NCI-H2227 (cell line): ENCODE data around the gene EHD4.

ENCODE experiments used
- DNase-seq: peaks from one replicate; lab custom pipeline; 2025; ENCODE audit not compliant: unreplicated experiment; lab: John Stamatoyannopoulos, UW

Gene EHD4

DNA sequence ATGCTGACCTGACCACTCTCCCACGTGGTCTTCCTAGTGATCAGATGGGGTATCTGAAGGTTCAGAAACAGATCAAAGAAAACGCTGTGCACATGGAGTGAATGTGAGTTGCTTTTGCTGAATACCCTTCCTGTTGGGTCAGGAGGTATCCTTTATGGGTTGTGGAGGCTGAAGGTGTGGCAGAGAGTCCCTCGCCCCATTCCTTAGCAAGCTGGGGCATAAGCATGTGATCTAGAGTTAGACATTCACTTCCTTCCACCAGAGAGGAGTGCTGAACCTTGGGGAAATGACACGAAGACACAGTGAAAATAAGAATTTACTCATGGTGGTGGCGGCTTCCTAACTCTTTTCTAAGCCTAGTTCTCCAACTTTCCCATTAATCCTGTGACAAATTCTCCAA is 50.7 kb downstream of the EHD4 start:
- DNase-seq = no peak

DNA sequence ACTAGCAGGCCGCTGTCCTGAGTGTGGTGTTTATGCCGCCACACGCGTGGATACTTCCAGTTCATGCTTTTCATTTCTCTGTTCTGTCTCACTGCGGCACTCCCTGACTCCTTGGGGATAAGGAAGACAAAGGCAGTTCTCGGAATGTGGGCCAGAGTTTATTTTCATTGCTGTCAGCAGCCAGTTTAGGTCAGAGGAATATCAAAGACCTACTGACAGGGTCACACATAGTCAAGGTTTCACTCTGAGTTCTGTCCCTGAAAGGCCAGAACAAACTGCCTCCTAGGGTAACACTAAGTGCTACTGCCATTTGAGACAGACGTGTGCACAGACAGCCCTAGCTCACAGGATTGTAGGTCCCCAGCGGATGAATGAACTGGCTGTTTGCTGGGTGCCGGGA is 51.2 kb downstream of the EHD4 start:
- no peak for DNase-seq

DNA sequence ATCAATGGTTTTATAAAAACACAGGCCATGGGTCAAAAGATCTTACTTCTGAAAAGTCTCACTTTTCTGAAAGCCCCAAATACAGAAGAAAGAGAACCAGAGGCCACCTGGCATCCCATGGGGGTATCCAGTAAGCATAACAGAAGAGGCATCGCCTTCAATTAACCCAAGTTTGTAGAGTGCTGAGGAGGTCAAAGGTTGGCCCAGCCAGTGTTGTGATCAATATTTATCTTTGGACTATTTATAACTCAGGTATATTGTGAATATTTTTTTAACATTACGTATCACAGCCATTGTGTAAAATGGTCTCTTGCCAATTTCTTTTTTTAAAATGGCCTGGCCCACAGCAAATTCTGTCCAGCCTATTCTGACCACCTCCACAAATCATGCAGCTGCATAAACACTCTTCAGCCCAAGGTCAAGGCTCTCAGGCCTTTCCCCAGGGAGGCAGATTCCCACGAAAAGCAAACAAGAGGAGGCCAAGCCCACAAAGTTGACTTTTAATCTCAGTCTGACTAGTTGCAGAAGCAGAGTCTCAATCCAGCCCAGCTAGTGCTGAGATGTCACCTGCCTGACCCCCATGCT is 52.3 kb downstream of the EHD4 start:
- DNase-seq = no peak

DNA sequence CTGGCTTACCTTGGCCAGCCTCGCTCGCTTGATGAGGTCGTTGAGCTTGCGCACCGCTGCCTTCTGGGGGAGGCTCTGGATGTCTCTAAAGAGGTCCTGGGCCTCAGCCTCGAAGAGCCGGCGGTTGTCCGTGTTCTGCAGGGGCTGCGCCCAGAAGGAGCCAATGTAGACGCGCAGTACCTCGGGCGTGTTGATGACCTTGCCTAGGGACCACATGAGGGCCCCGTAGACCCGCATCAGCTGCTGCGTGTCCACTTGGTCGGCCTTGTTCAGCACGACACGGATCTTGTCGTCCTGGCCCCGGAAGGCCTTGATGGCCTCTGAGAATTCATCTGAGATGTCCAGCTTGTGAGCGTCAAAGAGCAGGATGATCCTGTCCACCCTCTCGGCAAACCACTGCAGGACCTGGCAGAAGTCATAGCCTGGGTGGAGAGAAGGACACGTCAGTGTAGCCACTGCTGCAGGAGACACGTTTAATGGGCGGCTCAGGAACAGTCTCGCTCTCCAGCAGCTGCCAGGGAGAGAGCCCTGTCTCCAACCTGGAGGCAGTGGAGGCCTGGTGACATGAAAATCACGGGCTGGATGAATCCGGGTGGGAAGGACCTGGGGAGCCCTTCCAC is 53.0 kb downstream of the EHD4 start:
- DNase-seq = no peak

DNA sequence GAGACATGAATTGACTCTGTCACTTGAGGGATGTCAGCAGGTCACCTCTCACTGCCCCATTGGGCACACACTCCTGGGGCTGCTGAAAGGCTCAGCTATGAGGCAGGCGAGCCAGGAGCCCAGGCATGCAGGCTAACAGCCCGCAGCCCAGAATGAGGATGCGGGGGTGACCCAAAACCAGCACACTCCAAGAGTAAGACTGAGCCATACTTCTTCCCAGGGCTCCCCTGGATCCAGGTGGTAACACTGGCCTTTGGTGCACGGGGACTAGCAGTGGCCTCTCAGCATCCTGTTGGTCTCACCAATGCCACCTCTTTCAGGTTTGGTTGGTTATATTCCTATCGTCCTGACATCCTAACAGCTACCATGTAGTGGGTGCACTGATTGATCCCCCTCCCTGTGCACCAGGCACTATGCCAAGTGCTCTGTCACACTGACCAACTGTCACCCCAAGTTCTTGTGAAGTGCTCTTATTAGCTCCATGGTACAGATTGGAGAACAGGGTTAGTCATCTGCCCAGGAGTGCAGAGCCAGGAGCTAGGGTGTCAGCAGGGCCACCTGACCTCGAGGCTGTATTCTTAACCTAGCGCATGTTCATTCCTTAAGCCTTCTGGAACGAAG is 53.7 kb downstream of the EHD4 start:
- DNase-seq = no peak

DNA sequence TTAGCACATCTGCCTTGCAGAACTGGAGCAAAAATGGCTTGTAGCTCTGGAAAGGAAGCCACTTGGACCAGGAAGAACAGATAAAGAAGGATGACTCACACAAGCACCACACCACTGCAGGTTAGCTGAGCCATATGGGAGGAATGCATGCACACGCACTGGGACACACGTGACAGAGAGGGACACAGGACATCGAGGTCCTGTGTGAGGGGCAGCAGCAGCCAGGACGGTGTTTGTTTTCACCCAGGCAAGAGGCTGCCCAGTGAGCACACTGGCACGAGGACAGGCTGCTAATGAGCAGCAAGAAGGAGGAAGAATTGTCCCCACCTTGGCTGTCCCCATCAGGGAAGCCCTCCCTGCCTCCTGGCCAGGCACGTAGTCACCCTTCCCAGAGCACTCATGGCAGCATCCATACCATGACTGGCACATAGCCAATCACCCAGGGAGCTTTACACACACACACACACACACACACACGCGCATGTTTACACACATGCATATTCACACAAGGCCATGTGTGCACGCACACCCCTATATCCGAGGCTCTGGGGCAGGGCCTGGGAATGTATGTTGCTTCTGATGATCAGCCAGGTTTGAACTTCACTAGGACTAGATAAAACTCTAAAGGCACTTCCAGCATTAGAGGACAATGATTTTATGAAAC is 54.5 kb downstream of the EHD4 start:
- DNase-seq = no peak

DNA sequence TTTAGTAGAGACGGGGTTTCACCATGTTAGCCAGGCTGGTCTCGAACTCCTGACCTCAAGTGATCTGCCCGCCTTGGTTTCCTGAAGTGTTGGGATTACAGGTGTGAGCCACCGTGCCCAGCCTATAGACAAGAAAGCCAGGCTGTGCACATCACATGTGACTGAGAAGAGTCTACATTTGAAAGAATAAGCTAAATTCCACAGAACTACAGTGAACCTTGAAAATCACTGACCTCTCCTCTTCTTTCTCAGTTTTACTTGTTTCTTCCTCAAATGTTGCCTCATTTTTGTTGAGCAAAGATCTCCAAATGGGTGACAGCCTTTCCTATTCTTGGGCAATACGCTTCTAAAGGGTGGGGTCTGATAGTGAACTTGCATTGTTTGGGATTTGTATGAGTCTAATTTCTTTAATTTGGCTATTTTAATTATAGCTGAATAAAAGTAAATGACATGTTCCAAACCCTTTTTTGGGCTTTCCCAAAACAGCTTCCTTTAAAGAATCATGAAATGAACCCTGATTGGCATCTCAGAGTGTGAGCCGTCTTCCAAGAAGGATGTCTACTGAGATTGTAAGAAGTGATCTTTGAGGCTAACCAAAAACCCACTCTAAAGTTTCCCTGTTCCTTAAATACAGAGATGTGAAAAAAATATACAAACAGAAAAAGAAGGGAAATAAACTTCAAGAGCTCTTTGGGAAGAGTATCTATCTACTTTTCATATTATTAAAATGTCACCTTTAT is 56.9 kb downstream of the EHD4 start:
- no peak for DNase-seq

DNA sequence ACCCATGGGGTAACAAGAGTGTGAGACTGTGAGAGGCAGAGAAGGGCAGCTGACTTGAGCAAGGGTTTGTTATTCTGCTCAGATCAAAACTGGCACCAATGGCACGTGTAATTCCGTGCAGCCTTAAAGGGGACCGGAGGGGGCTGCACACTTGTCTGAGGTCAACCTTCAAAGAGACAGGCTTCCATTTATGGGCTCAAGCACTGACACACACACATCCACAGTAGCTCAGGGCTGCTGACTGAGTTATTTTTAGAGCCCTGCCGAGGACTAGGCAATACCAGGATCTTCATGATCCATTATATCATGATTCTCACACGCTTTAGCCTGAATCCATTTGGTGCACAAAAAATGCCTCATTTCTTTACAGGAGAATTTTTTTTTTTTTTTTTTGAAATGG is 57.9 kb downstream of the EHD4 start:
- DNase-seq = peak; percentile 1

DNA sequence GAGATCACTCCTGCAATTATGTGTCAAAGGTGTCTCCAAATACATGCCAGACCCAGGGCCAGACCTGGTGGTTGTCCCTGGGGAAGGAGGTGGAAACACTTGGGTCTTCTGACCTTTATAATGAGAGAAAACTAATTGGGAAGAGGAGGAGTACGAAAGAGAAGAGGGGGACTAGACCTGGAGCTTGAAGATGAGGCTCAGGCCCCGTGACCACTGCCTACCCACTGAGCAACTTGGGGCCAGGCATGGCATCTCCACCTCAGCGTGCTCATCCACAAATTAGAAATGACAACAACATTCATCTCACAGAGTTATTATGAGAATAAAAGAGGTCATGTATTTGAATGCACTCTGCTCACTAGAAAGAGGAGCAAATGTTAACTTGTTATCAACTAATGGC is 59.1 kb downstream of the EHD4 start:
- DNase-seq = no peak

DNA sequence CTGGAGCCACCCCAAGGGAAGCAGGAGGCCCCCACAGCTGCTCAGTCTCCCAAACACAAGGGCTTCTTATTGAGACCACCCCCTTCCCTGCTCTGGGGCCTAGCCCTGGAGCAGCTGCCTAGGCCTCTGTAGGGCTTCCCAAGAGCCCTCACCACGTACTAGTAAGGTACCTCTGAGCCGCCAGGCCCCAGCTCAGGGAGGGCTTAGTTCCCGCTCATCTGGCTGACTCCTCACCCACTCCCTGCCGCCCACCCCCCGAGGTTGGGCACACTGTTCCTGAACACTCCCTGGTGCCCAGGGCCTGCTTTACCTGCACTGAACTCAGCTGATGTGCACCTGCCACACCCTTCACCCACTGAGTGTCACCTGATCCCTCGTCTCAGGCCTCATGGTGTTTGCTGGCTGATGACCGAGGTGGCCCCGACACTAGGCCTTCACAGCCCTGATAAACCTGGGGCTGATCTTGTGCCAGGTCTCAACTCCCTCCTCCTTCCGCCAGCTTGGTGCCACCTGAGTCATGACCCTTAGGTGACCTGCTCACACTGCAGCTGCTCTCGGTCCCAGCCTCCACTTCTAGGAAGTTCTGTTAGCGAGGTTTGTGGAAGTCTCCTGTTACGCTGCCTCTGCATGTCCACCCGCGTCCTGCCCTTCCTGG is 60.5 kb downstream of the EHD4 start:
- DNase-seq = no peak

DNA sequence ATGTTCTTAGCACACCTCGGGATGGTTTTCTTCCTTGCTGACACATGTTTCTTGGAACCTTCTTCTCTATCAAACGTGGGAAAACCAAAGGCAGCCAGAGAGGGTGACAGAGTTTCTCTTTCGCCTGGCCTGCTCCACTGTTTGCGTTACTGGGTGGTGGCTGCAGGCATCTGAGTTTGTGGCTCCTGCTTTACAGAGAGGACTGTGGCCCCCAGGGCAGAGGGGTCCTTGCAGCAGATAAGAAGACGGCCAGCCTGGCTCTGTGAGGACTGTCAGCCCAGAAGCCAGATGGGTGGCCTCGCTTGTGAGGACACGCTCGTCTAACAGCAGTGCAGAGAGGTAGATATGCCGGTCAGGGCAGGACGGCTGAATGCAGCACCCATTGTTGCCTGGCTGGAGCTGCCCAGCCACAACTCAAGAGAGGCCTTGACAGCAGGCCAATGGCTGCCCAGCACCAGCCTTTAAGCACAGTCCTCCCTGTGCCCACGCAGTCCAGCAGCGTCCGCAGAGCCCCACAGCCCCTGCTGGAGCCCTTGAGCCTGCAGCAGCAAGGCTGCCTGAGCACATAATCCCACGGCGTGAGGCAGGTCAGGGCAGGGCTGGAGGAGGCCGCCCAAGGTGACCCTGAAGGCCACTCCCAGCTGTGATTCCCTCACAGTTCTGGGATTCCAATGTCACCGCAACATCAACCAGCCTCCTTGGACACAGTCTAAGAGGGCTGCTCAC is 63.5 kb downstream of the EHD4 start:
- no peak for DNase-seq

DNA sequence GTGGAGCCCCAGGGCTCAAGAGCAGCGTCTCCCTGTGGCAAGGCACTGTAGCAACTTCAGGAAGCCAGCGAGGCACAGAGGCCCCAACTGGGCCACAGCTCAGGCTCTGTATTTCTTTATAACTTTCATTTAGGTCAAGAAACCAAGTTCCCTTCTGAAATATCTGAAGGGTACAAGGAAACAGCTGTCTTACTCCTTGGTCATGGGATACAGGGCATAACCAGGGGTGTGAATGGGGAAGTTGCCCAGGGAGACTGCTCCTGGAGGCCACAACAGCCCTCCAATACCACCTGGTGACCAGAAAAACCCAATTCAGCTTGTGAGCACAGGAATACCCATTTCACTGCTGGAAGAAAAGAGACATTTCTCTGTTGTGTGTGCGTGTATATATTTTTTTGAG is 65.2 kb downstream of the EHD4 start:
- no peak for DNase-seq

DNA sequence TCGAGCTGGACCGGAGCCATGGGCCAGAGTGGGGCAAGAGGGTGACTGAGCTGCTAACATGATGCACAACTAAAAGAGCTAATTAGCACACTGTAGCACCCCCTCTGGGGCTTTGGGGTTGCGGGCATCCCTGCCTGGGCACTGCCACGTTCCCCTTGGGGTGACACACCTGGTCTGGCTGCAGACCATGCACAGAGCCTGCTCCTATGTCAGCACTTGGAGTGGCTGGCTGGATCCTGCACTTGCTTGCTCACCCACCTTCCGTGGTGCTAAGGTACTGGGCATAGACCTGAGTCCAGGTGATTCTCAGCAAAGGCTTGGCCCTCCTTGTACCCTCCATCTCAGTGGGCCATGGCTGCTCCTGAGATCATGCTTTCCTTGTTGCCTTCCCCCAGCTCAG is 65.7 kb downstream of the EHD4 start:
- DNase-seq = no peak

DNA sequence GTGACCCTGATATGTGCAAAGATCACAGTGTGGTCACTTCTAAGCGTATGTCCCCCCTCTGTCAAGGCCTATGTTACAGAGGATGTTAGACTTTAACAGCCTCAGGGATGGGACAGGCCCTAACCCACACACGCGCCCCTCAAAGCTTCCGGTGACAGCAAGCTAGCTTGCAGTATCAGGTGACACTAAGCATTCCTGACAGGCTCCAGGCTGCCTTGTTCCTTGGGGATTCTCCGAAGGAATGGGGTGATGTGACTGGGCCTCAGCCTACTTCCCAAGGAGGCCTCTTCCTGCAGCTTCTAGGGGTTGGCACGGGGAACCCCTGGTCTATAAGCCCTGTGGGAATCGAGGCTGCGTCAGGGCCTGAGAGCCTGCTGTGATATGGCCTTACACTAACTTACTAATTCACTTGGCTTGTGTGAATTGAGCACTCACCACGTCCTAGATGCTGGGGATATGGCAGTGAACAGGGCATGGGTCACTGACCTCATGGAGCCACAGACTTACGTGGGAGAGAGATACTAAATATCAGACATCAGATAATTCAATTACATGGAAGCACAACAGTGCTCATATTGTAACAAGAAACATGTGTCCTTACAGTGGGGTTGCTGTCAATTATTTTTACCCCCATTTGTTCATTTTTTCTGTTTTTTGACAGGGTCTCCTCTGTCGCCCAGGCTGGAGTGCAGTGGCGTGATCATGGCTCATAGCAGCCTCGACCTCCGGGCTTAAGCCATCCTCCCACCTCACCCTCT is 67.1 kb downstream of the EHD4 start:
- no peak for DNase-seq

DNA sequence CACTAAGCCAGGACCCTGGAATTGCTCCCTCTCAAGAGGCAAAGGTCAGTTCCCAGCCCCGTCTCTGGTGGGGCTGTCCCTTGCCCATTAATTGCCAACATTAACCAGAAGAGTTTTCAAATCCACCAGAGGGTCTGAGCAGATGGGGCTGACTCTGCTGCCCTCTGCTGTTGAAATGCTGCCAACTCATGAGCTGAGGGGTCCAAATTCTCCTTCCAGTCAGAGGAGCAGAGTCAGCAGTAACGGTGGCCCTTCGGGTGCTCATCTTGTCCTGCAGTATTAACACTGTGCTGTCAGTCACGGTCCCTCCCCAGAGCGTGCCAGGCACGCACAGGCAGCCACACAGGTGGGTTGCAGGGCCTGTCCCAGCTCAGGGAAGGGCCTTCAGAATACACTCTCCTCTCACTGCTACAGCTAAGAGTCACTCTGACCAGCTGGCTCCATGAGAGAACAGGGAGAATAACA is 67.8 kb downstream of the EHD4 start:
- DNase-seq = peak; percentile 66

DNA sequence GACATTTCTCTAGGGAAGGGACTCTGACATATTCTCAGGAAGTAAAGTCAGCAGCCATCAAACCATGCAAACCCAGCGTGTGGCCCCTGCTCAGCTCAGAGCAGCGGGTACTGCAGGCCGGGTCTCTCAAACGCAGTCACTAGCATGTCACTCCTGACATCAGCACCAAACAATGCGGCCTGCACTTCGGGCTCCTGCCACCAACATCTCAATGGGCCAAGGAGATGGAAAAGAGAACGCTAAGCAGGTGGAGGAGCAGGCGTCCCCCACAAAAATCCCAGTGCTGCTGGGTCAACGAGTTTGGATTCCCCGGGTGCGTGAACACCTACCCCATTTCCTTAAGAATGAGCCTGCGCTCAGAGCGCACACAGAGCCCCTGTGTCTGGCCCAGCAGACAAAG is 68.6 kb downstream of the EHD4 start:
- DNase-seq = no peak

DNA sequence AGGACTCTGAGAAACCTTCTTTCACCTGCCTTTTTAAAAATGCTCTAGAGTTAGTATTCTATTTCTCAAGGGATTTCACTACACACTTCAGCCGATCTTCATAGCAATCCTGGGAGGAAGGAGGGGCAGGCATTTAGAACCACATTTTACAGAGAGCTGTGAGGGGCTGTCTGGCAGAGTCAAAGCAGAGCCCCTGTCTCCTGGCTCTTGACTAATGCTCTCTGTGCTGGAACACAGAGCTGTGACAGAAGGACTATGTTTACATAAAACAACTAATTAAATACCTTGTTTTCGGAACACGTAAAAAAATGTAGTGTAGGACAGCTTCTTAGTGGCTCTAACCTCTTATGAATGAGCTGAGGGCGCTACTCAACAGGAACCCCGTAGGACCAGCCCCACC is 70.9 kb downstream of the EHD4 start:
- DNase-seq = no peak

DNA sequence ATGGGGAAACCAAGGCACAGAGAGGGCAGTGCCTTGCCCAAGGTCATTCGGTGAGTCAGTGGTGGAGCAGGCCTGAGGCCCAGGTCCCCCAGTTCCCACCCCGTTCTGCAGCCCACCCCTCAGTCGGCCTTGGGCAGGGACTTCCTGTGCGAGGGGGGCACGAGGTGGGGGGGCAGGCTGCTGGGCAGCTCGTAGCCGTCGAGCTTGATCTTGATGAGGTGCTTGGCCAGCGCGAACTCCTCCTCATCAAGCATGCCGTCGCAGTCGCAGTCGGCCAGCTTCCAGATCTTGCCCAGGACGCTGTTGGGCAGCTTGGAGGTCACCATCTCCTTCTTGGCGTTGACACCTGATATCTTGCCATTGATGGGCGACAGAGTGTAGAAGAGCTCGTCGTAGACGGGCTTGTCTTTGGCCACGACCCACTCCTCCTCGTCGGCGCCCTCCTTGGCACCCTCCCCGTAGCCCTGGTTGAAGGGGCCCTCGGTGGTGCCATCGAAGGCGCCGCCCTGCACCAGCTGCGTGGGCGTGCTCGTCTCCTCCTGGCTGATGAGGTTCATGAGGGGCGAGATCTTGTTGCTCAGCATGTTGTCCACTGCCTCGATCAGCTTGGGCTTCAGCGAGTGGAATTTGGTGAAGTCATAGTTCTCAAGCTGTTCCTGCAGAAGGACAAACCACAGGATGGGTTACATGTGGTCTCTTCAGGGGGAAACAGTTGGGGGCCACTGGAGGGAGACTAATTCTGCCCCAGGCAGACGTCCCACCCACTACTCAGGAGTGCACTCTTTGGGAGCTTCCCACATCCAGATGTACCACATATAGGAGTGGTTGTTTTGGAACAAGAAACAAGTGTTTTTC is 71.6 kb downstream of the EHD4 start:
- DNase-seq = no peak
